ENCODE measurements around the gene HPCAL1. TPM values are rescaled to one million over a fixed set of nuclear protein-coding genes. Genes with fewer than 3 reads are reported as not detected.

The HPCAL1 gene
- total and polyA plus RNA-seq, 2 of the 8 experiments (the other 6 are each of a cell fraction or from before 2014, with no cell fraction given): 5.8 to 8.6 TPM

GRCh38 chr2:10369269-10370255, 66.9 kb downstream of the HPCAL1 start:
- Histone ChIP-seq H4K20me1 (replicated peaks in 1 of 2; ENCODE audit: control insufficient read depth in 1 of 2, insufficient read depth in 2 of 2, low read length in 2 of 2) (peaks cover 0 to 6% of the 10 kb centered on the region in 2 experiments), H3K27ac (ENCODE audit: low read depth, low read length) (no peak overlapping the region), H2BK120ac (replicated peaks; ENCODE audit: low read depth, low read length) (no peak overlapping the region), H2BK12ac (ENCODE audit: low read depth, low read length) (no peak overlapping the region), H3K9me3 (ENCODE audit: insufficient read depth in 2 of 2, low read depth in 1 of 2, low read length in 1 of 2) (no peaks in the 10 kb centered on the region), H2BK20ac (ENCODE audit: low read length) (no peak overlapping the region), H3K23me2 (ENCODE audit: low read depth, low read length) (peaks cover 3% of the 10 kb centered on the region; the same call in 1 of the 2 replicates), H3K36me3 (ENCODE audit: control insufficient read depth in 2 of 4, insufficient read depth in 4 of 4, low read length in 3 of 4) (no peaks in the 10 kb centered on the region; a peak in 1 of 8 replicates), H3K79me1 (ENCODE audit: low read depth, low read length) (peaks cover 7% of the 10 kb centered on the region), H4K91ac (replicated peaks; ENCODE audit: insufficient read length, low read length) (no peak overlapping the region), H2AK5ac (ENCODE audit: low read depth, low read length) (no peak overlapping the region), H3K18ac (ENCODE audit: extremely low read depth, low read length) (no peak overlapping the region), H3K4me2 (ENCODE audit: insufficient read depth in 1 of 2, low read depth in 2 of 2, low read length in 2 of 2) (no peak overlapping the region), H2AFZ (ENCODE audit: low read length) (no peak overlapping the region), H3K56ac (replicated peaks; ENCODE audit: insufficient read length, low read depth, low read length) (no peak overlapping the region), H3K79me2 (ENCODE audit: control insufficient read depth in 1 of 2, insufficient read depth in 2 of 2, low read length in 2 of 2) (no peaks in the 10 kb centered on the region), H3K23ac (ENCODE audit: insufficient read length) (no peak overlapping the region), H2BK15ac (ENCODE audit: low read length) (no peak overlapping the region), H3K27me3 (replicated peaks in 1 of 4; ENCODE audit: control insufficient read depth in 3 of 4, extremely low read depth in 1 of 4, insufficient read depth in 3 of 4, low read length in 3 of 4) (no peaks in the 10 kb centered on the region), H4K5ac (ENCODE audit: insufficient read length, low read depth, low read length) (no peak overlapping the region), H3K4me1 (replicated peaks in 1 of 4; ENCODE audit: control insufficient read depth in 3 of 4, insufficient read depth in 4 of 4, low read length in 3 of 4) (no peaks in the 10 kb centered on the region), H3K4ac (replicated peaks; ENCODE audit: insufficient read length, low read depth, low read length) (no peak overlapping the region), H4K8ac (ENCODE audit: extremely low read depth, insufficient read depth, low read length) (no peak overlapping the region), H3K14ac (ENCODE audit: insufficient read length) (no peak overlapping the region), H3K4me3 (ENCODE audit: extremely low read depth in 1 of 4, insufficient read depth in 2 of 4, low read depth in 3 of 4, low read length in 4 of 4) (no peak overlapping the region), H2BK5ac (ENCODE audit: low read depth, low read length) (no peak overlapping the region), H3K9ac (replicated peaks in 1 of 4; ENCODE audit: extremely low read depth in 1 of 4, low read depth in 3 of 4, low read length in 3 of 4) (no peak overlapping the region)
- ChIA-PET CTCF (ENCODE audit: partially characterized antibody) (interaction anchor here (0.7 to 7.0 kb wide), 6 partner anchors 13 to 210 kb away, joined by 3 to 42 read pairs (median 3); no protein-coding TSS in a partner anchor), POLR2A (ENCODE audit: partially characterized antibody) (no interaction called here)
- FAIRE-seq (no peak), DNase-seq (ENCODE audit: low read depth in 1 of 2, low spot score in 2 of 2) (no peak)
- 78% methylated on average over 14 of the region's 14 CpGs; no CpG with 5 or more reads in 1 of the 2 experiments for WGBS, 2 experiments (ENCODE audit: extremely low coverage in 1 of 2, insufficient coverage in 1 of 2, insufficient read length in 1 of 2, insufficient replicate concordance in 2 of 2, low coverage in 1 of 2, low lambda C conversion rate in 2 of 2, missing lambda C conversion rate in 1 of 2)
- TF ChIP-seq NANOG (IDR thresholded peaks at IDR 0.05; ENCODE audit: insufficient read depth, low read depth, low read length, poor library complexity, severe bottlenecking) (no peak), KDM5A (IDR thresholded peaks at IDR 0.05; ENCODE audit: low read length) (no peak), KDM4A (IDR thresholded peaks at IDR 0.05; ENCODE audit: low read depth, low read length, severe bottlenecking) (no peak), HDAC2 (IDR thresholded peaks at IDR 0.05; ENCODE audit: borderline replicate concordance in 1 of 2, low read depth in 2 of 2, low read length in 2 of 2) (no peak), JUN (IDR thresholded peaks at IDR 0.05; ENCODE audit: low read depth, low read length) (no peak), EZH2 (IDR thresholded peaks at IDR 0.05; ENCODE audit: low read depth, low read length, severe bottlenecking) (no peak)
- TF ChIP-seq, protein P1, sequence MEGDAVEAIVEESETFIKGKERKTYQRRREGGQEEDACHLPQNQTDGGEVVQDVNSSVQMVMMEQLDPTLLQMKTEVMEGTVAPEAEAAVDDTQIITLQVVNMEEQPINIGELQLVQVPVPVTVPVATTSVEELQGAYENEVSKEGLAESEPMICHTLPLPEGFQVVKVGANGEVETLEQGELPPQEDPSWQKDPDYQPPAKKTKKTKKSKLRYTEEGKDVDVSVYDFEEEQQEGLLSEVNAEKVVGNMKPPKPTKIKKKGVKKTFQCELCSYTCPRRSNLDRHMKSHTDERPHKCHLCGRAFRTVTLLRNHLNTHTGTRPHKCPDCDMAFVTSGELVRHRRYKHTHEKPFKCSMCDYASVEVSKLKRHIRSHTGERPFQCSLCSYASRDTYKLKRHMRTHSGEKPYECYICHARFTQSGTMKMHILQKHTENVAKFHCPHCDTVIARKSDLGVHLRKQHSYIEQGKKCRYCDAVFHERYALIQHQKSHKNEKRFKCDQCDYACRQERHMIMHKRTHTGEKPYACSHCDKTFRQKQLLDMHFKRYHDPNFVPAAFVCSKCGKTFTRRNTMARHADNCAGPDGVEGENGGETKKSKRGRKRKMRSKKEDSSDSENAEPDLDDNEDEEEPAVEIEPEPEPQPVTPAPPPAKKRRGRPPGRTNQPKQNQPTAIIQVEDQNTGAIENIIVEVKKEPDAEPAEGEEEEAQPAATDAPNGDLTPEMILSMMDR (IDR thresholded peaks at IDR 0.05; ENCODE audit: control extremely low read depth in 1 of 3, insufficient read depth in 1 of 3, low read depth in 1 of 3, low read length in 3 of 3): no peak
